GM10248 (cell line): ENCODE results near the gene CACNB4.

Source experiments
- CTCF ChIA-PET: fragments of 300-600 bp; sonication (Branson Sonifier 250); formaldehyde crosslinking; extraction: SDS; loops from one replicate; lab custom pipeline; 2021; ENCODE audit warnings: antibody characterized with exemption; lab: Yijun Ruan, JAX
- POLR2A ChIA-PET: fragments of 350-650 bp; sonication (Branson Sonifier 250); formaldehyde crosslinking; extraction: SDS; loops from one replicate; lab custom pipeline; 2020; ENCODE audit warnings: antibody characterized with exemption; lab: Yijun Ruan, JAX
- DNase-seq: peaks from one replicate; pipeline ENCODE4 v3.0.0; 2012; ENCODE audit errors: extremely low spot score
- CTCF ChIP-seq: IDR thresholded peaks from 2 replicates; pipeline ENCODE4 v1.5.1; 2012; ENCODE audit warnings: mild to moderate bottlenecking, low read depth; ENCODE audit errors: extremely low read depth, missing control alignments, control extremely low read depth

CACNB4 gene

GRCh38 chr2:151984424-151985083, 114.3 kb downstream of the CACNB4 start:
- ChIA-PET CTCF (interaction anchor here (1.0 to 4.0 kb wide), 9 partner anchors 8 to 40 kb away, joined by 3 to 33 read pairs (median 4); no protein-coding TSS in a partner anchor), POLR2A (no interaction called here)
- no peak for DNase-seq
- TF ChIP-seq CTCF: no peak

GRCh38 chr2:151983221-151983620, 115.6 kb downstream of the CACNB4 start:
- ChIA-PET CTCF (interaction anchor here (1.0 to 3.6 kb wide), 7 partner anchors 9 to 105 kb away, joined by 3 to 33 read pairs (median 6); no protein-coding TSS in a partner anchor), POLR2A (no interaction called here)
- DNase-seq: no peak
- TF ChIP-seq CTCF: no peak

DNA sequence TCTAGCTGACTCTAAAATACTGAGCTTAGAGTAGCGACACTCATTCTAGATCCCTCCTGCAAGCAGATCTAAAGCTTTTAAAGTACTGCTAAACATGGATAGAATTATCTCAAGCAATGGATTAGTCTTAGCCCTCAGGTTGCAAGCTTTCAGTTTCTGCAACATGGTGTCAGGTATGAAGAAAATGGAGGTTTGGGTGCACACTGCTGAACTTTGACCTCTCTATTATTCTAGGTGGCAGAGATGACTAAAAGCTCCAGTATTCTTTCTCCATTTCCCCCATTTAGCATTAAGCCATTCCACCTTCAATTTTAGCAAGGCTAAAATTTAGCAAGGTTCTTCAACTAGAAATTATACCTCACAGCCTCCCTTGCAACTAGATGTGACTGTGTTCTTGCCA, 117.0 kb downstream of the CACNB4 start:
- POLR2A ChIA-PET: no interaction called here
- no peak for TF ChIP-seq CTCF
- no peak for DNase-seq
- CTCF ChIA-PET: interaction anchor here (1.1 to 3.6 kb wide), 5 partner anchors 9 to 44 kb away, joined by 3 to 33 read pairs (median 9); no protein-coding TSS in a partner anchor

DNA sequence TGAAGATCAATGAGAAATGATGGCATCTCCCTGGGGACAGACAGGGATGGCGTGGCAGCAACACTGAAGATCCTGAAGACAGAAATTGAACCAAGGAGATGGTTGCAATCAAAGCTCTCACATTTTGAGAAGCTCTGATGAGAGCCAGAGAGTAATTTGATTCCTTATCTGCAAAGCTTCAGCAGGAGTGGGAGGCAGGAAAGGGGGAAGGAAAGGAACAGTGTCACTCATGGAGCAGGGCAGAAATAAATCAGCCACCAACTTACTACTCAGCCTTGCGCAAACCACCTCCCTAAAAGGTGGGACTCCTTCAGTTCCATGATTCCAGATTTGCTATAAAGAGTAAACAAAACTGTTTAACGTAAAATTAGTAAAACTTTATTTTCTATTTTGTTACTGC, 119.2 kb downstream of the CACNB4 start:
- DNase-seq: no peak
- CTCF ChIA-PET: interaction anchor here (0.8 to 3.7 kb wide), 8 partner anchors 10 to 46 kb away, joined by 3 to 18 read pairs (median 4); no protein-coding TSS in a partner anchor
- POLR2A ChIA-PET: interaction anchor here (0.7 kb wide), 1 partner anchor 11 kb away, joined by 3 read pairs; no protein-coding TSS in a partner anchor
- TF ChIP-seq CTCF: no peak

GRCh38 chr2:151978709-151979108, 120.1 kb downstream of the CACNB4 start:
- ChIA-PET POLR2A (no interaction called here), CTCF (interaction anchor here (0.9 to 3.7 kb wide), 4 partner anchors 9 to 46 kb away, joined by 3 to 18 read pairs (median 4); no protein-coding TSS in a partner anchor)
- DNase-seq: no peak
- TF ChIP-seq CTCF: no peak

DNA sequence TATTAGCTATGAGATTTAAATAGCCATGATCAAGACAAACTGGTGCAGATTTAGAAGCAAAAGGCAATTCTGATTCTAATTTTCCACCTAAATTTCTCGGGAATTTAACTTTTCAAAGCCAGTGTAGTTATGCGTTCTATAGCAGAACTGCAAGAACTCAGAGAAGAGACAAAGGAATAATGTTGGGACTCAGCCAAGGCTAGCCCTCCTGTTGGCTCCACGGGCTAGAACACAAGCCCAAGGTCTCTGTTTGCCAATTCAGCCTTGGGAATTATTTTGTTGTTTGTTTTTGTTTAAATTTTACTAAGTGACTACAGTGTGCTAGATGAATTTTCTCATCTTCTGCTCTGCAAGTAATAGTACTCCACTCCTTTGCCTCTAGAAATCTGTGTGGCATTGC, 121.2 kb downstream of the CACNB4 start:
- no peak for TF ChIP-seq CTCF
- POLR2A ChIA-PET: no interaction called here
- no peak for DNase-seq
- CTCF ChIA-PET: interaction anchor here (1.1 to 3.7 kb wide), 6 partner anchors 10 to 72 kb away, joined by 3 to 18 read pairs (median 6); no protein-coding TSS in a partner anchor
